Heart left ventricle (tissue), 13 donors: ENCODE measurements around the gene COPS6.

Experiments used
- POLR2A ChIP-seq, 2 donors: fragments of 450-650 bp; IDR thresholded peaks; one replicate each; pipeline ENCODE4 v1.6.1; 2017; ENCODE audit warnings: antibody characterized with exemption in 2 of 2, mild to moderate bottlenecking in 2 of 2, moderate library complexity in 2 of 2
- TF ChIP-seq, protein P1 (sequence below), 12 donors: fragments of 200-600 bp; sonication (generic) in 4 of 12; IDR thresholded peaks; one replicate each; pipeline versions ENCODE4 v1.5.0 to v1.8.0; 2018 to 2022; ENCODE audit warnings: antibody characterized with exemption in 12 of 12, mild to moderate bottlenecking in 5 of 12
- donor health status: ischemic (EF 13 %, LVEDD 7.1; RV severe dilation, severe dysfunction).
- donor health status: DM: no; HTN: yes; CAD: no.
- donor health status: DM: no; HTN: no; CAD: no.
- donor health status: ischemic (EF 25% LVEDD 6.9; RV normal size, moderate dysfunction).
- donor health status: ischemic (EF 25% LVEDD 5.7; RV mildly dilated, moderate dysfunction).
- donor health status: ischemic (EF 35%, LVEDD 5.7; RV mildly dilated, moderate dysfunction).
- donor health status: nonischemic (EF 11% LVEDD 7.7; RV severe dilation, severe dysfunction).
- donor health status: DM: yes; HTN: yes; CAD: no.
- donor health status: PGD.
- donor health status: ischemic (EF 29% LVEDD 5.4; RV normal size, mild dysfunction).
- donor health status: nonischemic (EF 23%, LVEDD 6.1; RV moderate dilation, normal function).

DNA sequence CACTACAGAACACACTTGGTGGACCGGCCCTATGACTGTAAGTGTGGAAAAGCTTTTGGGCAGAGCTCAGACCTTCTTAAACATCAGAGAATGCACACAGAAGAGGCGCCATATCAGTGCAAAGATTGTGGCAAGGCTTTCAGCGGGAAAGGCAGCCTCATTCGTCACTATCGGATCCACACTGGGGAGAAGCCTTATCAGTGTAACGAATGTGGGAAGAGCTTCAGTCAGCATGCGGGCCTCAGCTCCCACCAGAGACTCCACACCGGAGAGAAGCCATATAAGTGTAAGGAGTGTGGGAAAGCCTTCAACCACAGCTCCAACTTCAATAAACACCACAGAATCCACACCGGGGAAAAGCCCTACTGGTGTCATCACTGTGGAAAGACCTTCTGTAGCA lies 24.6 kb upstream of the COPS6 start:
- TF ChIP-seq POLR2A (IDR thresholded peaks at IDR 0.05), result no peak
- TF ChIP-seq, protein P1, sequence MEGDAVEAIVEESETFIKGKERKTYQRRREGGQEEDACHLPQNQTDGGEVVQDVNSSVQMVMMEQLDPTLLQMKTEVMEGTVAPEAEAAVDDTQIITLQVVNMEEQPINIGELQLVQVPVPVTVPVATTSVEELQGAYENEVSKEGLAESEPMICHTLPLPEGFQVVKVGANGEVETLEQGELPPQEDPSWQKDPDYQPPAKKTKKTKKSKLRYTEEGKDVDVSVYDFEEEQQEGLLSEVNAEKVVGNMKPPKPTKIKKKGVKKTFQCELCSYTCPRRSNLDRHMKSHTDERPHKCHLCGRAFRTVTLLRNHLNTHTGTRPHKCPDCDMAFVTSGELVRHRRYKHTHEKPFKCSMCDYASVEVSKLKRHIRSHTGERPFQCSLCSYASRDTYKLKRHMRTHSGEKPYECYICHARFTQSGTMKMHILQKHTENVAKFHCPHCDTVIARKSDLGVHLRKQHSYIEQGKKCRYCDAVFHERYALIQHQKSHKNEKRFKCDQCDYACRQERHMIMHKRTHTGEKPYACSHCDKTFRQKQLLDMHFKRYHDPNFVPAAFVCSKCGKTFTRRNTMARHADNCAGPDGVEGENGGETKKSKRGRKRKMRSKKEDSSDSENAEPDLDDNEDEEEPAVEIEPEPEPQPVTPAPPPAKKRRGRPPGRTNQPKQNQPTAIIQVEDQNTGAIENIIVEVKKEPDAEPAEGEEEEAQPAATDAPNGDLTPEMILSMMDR (IDR thresholded peaks at IDR 0.05), result no peak
